Activated CD4-positive, alpha-beta T cell treated with anti-CD3 and anti-CD28 coated beads for 1 hour (primary cell): ENCODE data around the gene FXYD6.
A peak's percentile ranks its signal among the peaks of the same experiment; 100 is the strongest.
"Not testable (repeated sequence)": the region's sequence is repeated elsewhere in the genome, so short reads cannot be mapped to it uniquely, and the experiment has no call there.

ENCODE experiments used
- DNase-seq: peaks from one replicate; pipeline ENCODE4 v3.0.0-alpha.2; 2020

Gene FXYD6

DNA sequence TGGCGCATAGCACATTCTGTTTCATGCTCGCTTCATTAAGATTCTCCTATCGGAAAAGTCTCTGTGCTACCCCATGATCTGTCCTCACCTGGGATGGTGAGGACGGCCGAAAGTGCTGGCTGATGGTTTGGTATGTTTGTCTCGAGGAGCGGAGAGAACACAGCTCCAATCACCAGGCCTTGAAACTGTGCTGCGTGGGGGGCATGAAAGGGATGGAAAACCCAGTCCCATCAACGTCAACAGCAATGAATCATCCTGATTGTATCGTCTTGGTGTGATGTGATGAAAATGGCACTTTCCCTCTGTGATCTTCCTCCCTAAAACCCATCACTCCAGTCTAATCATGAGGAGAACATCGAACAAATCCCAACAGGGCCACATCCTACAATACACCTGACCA is 8.4 kb downstream of the FXYD6 start:
- no peak for DNase-seq

DNA sequence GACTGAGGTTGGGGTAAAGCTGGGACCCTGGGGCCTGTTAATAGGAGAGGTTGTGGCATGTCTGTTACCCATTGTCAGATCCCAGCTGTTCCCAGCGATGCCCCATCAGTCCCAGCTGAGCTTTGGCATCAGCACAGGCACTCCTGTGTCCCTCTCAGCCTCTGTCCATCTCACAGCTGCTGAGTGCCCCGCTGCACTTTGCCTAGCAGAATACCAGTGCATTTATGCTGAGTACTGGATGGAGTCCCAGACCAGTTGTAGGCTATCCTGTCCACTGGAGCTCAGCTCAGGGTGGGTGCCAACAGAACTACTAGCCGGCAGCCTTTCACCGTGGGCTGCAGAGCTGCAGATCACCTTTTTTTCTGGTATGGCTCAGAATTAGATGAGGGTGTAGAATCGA is 9.9 kb downstream of the FXYD6 start:
- no peak for DNase-seq

DNA sequence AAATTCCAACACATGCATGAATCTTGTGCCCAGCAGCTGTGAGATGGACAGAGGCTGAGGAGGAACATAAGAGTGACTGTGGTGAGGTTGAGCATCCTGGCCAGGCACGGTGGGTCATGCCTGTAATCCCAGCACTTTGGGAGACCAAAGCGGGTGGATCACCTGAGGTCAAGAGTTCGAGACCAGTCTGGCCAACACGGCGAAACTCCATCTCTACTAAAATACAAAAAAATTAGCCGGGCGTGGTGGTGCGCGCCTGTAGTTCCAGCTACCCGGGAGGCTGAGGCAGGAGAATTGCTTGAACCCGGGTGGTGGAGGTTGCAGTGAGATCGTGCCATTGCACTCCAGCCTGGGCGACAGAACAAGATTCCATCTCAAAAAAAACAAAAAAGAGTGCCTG is 10.9 kb downstream of the FXYD6 start:
- DNase-seq: not testable (repeated sequence)

DNA sequence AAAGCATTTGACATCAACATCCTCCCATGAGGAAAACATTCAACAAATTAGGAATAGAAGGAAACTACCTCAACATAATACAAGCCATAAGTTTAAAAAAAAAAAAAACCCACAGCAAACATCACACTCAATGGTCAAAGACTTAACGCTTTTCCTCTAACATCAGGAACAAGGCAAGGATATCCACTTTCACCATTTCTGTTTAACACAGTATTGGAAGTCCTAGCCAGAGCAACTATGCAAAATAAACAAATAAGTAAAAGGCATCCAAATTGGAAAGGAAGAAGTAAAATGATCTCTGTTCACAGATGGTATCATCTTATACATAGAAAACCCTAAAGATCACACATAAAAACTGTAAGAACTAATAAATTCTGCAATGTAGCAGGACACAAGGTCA is 13.1 kb downstream of the FXYD6 start:
- DNase-seq: no peak

DNA sequence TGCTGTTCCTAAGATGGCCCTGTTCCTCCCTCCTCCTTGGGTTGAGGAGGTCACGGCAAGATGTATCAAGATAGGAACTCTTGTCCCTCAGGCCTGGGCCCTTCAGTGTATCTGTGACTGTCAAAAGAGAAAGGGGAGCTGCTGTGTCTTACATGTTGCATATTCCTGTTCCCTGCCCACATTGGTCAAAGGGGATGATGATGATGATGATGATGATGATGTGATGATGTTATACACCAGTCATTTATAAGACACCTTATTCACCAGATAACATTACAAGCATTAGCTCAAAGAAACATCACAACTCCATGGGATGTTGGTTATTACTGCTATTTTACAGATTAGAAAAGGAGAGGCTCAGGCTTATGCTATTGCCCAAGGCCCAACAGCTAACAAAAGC is 13.7 kb downstream of the FXYD6 start:
- no peak for DNase-seq

DNA sequence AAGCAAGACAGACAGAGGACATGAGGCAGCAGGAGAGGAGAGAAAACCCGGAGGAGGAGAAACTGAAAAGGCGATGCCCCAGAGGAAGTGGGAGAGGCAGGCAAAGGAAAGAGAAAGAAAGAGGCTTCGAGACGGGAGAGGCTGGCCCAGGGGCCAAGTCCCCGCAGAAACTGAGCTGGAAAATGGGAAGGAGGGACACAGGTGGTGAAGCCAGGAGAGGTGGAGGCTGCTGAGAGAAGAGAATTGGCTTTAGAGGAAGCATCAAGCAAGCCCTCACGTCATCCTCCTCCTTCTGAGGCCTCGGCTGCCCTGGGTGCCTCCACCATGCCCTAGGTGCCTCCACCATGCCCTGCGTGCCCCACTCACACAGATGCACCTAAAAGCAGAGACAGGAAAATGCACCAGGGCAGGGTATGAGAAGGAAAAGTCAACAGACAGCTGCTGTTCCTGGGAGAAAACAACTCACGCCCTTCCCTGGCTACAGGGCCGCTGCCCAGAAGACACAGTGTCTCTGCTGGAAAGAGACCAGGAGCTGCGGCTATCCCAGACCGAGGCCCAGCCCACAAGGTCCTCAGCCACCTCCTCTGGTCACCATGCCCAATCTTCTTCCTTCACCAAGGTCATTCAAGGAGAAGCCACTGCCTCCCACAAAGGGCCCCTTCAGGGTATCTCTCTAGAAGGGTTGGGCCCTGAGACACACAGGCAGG is 14.3 kb downstream of the FXYD6 start:
- no peak for DNase-seq

DNA sequence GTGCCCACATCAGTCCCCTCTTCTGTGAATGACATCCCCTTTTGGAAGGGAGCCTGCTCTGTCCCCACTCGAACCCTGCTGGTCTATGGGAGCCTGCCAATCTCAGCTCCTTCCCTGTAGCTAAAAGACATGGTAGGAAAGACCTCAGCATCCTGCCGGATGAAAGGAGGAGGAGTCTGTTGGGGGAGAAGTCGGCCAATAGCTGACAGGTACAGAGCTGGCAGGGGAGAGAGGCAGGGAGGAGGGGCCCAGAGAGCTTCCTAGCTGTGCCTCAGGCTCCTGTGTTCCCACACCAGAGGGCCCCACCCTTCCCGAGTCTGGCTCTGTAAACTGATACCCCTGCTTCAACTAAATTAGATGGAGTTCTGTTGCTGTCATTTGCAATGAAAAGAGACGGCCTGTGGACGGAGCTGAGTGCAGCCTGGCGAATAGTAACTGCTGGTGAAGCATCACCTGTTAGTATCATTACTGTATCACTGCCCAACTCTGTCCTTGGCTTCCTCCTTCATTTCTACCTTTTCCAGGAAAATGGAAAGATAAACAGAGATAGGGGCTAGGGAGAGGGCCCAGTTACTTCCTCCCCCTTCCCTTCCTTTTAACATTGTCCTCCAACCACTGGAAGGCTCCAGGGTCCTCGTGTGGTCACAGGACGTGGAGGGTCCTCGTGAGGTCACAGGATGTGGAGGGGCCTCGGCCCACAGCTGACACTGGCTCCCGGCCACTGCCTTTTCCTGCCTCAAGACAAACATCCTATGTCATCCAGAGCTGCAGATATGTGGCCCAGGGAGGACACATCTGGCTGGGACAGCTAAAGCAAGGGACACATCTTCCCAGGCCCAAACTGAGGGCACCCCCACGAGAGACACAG is 15.1 kb downstream of the FXYD6 start:
- DNase-seq: no peak

DNA sequence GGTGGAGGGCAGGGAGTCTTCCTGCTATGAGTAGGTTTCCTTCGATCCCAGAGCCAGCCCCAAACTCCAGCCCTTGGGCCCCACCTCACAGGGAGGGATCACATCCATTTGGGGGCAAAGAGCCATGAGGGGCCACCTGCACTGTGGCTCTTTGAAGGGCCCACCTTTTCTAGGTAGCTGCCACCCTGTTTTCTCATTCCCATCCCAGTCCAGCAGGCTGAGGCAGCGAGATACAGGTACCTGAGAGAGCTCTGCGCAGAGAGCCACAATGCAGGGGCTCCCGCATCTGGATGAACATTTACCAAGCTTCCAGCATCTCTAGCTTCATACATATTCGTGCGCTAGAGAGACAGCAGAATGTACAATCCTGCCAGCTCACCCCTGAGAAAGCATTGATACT is 16.3 kb downstream of the FXYD6 start:
- no peak for DNase-seq

DNA sequence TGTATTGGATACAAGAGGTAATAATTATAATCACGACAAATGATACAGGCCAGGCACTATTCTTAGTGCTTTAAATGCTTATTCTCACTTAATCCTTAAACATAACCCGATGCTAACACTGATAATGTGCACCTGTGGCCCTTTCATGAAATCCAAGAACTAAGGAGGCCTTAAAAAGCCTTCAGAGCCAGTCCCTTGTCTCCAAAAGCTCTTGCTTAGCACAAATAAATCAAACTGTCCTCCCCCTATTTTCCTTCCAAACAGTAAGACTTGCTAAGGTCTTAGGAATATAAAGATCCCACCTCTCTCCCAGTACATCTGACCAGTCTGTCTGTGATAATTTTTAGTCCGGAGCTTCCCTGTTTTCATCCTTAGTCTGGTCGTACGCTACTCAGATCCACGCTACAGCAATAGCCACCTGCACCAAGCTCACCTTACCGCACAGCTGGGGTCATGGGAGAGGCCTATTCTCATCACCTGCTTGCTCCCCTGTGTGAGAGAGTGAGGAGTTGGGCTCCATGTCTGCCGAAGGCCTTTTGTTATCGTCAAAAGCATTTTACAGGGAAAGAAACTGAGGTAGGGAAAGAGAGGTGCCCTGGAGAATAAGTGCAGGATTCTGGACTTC is 16.9 kb downstream of the FXYD6 start:
- no peak for DNase-seq

DNA sequence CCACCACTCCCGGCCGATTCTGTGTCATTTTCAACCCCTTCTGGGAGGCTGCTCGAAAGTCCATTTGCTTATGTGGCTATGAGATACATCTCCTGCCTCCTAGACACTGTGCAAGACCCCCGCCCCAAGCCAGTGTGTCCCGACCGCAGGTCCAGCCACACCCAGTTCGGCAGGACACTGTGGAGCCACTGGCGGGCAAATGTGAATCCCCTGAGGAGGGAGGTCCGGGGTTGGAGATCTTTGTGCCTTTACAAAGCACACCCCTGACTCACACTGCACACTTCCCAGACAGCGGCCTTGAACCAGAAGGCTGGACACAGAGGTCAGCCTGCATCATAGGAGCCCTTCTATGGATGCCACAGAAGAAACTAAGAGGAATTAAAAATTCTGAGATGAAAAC is 17.4 kb downstream of the FXYD6 start:
- DNase-seq: no peak

DNA sequence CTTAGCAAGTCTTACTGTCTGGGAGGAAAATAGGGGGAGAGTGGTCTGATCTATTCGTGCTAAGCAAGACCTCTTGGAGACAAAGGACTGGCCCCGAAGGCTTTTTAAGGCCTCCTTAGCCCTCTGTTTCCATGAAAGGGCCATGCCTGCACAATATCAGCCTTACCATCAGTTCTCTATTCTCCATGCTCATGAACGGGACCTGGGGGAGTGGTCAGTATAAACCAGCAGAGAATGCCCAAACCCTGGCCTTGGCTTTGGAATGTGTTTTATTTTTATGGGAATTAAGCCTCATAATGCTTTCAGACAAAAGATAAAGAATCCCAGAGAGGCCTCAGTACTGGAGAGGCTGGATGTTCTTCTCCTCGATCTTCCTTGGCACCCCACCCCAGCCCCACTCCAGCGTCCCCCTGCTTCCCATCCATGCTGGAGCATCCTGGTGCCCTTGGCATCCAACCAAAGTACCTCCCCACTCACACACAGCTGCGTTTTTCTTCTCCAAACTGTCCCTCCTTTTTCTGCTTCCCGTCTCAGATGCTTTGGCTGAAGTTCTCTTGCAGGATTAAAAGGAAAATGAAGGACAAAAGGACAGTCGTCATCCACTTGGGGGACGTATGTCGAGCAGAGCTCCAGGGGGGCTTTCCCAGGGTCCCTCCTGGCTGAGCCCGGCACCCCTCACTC is 18.6 kb downstream of the FXYD6 start:
- DNase-seq: no peak

DNA sequence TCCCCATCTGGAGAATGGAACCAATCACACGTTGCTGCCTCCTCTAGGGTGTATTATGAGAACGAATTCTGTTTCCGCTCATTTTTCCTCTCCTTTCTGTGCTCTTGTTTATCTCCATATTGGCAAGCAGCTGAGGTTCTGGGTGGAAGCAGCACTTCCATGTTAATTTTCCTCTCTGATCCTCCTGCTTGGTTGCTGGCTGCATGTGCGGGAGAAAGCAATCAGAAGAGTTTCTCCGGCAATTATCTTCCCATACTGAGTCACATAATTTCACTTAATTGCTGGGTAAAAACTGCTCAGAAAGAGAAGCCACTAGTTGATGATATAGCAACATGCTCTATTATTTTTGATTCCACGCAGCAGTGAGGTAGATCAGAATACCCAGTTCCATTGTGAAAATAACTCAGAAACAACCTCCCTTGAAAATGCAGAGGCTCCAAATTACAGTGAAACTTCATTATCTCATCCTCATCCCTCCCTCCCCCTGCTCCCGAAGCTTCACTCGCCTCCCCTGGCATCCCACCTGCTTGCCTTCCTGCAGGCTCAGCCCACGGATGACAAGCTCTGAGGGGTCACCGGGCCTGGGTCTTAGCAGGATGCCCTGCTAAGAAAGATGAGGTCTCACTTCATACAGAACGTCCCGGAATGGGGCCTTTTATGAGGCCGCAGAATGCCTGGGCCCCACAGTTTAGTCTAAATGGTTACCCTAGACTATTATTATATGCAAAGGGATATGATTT is 20.4 kb downstream of the FXYD6 start:
- no peak for DNase-seq

DNA sequence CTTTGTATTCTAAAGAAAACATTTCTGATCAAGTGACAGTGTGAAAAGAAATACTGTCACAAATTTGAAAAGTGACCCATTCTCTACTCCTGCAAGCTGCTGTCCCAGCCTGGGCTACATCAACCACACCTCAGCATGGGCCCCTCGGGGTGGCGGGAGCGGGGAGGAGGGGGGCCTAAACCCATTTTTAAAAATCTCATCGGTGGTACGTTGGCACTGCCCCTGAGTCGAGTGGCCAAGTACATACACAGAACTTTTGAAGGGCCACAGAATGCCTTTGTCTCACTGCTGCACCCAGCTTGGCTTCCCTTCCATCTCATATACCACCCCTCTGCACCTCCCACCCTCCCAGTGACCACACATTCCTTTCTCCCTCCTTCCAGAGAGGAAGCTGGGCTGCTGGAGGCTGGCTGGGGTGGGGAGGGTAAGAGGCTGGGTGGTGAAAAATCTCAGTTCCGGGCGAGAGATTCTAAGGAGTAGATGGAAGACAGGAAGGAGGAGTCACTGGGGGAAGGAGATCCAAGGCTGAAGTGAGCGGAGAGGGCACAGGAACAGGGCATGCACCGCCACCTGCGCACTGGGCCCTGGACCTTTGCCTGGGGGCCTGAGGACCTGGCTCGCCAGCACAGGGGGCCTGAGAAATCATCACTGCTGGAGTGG is 21.1 kb downstream of the FXYD6 start:
- DNase-seq: peak; percentile 2

DNA sequence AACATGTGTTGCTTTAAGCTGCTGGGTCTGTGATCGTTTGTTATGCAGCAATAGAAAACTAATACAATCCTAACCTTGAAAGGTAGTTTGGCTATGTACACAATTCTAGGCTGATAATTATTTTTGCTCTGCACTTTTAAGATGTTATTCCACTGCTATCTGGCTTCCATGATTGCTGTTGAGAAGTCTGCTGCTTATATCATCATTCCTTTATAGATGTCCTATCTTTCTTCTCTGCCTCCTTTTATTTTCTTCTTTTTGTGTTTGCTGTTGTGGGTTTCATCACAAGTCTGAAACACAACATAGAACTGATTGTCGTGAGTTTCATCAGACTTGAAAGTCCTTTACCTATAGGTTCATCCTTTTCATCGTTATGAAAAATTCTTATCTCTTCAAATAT is 24.1 kb downstream of the FXYD6 start:
- DNase-seq: no peak

DNA sequence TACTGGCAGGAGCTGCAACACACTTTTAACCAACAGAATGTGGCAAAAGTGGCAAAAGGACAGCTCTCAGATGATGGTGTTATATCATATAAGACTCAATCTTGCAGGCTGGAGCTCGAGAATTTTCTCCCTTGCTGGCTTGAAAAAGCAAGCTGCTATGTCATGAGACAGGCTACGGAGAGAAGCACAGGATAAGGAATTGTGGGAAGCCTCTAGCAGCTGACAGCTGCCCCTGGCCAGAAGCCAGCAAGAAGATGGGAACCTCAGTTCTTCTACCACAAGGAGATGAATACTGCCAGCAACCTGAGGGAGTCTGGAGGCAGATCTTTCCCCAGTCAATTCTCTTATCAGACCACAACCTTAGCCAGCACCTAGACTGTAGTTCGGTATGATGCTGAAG is 24.6 kb downstream of the FXYD6 start:
- no peak for DNase-seq

DNA sequence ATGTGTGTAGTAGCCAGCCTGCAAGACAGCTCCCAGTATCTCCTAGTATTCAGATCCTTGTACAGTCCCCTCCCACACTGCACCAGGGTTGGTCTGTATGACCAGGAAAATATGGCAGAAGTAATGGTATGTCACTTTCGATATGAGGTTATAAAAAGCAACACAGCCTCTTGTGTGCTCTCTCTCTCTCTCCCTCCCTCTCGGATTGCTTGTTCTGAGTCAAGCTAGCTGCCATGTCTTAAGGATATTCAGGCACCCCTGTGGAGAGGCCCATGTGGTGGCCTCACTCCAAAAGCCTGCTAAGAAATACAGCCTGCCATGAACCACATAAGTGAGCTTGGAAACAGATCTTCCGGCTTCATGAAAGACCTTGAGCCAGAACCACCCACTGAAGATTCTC is 25.4 kb downstream of the FXYD6 start:
- no peak for DNase-seq

DNA sequence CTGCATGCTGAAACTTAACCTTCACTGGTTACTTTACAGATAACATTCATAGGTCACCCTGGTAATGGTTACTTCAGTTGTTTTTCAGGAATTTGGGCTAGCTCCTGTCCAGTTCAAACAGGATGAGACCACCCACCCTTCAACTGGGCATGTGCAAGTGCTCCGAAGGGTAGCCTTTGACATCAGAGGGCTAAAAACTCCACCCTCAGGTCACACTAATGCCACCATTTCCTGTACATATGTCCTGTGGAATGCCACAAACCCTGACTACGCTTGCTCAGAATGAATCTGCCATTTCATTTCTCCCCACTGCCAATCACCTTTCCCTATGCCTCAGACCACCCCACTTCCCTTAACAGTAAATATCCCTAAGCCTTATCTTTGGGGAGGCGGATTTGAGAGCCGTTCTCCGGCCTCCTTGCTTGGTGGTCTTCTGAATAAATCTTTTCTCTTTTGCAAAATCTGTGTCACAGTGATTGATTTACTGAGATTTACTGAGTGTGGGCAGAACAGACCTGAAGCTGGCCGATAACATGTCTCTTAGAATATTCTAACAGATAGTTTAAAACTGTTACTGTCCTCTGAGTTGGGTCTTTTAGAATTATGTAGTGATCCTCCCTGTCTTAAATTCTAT is 26.6 kb downstream of the FXYD6 start:
- no peak for DNase-seq

DNA sequence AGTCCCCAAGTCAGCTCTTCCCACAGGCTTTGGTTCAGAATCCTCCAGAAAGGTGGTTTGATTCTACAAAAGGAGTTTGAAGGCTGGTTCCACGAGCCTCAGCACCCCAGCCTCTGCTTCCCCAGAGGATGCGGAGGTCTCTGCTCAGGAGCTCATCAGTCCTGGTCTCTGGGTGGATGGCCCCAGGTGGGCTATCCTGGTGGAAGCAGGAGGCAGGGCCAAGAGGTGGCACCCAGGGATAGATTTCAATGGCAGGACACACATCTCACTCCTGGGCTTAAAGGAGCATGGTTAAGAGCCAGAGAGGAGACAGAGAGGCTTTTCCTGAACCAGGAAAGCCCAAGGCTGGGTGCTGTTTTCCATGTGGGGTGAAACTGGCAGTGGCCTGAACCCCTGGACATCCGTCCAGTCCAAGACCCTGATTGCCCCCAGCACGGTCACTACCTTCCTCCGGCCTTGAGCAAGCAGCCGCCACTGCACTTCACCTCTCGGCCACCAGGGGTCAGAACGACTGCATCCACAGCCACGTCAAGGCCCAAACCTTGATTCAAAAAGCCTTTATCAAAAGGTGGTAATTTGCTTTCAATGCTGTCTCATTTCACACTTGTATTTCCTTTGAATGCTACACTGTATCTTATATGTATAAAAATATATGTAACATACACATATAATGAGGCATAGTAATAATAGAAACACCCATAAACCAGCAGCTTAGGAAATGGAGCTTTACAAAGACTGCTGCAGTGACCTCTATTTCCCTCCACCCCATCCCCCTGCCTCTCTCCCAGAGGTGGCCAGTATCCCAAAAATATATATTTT is 32.6 kb downstream of the FXYD6 start:
- DNase-seq: peak; percentile 73

DNA sequence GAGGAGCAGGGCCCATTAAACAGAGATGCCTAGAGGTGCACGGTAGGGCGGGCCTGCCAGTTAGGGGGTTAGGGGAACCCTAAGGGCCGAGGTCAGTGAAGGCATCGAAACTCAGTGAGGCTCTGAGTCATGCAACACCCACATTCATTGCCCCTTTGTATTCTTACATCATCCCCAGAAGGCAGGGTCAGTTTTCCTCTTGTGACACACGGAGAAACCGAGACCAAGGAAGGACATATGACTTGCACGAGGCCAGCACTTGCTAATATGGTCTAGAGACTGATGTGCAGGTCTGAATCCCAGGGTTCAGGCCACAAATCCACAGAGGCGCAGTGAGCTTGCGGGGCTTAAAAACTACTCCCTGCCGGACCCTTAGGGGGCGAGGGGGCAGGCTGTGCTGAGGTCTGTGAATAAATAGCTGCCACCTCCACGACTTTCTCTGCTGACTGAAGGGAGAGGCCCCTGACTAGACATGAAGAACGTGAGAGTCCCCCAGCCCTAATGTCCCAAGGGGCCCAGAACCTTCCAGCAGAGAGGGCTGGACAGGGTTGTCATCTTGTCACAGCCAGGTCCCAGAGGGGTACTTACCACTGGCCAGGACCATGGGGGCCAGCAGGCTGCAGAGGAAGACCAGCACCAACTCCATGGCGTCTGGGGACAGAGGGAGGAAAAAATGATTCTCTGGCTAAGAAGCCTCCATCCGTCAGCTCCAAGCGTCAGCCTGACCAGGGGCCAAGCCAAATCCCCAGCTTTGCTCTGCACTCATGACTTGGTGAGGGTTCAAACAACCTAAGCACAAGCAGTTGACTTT is 34.1 kb downstream of the FXYD6 start:
- no peak for DNase-seq

DNA sequence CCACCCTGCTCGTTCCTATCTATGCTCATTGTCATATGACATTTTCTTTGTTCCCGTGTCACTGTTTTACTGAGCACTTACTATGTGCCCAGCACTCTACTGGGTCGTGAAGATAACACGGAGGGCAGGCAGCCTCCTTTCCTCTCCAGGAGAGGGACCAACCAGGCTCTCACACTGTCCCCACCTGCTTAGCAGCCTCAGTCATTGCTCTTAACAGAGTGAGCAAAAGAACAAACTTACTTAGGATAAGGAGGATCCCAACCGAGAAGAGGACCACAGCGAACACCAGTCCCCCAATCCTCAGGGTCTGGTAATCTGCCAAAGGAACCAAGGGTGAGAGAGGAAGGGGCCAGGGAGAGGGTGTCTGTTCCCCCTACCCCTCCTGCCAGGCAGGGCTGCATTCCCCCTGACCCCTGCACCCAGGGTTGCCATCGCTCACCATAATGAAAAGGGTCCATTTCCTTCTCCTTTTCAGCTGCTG is 34.9 kb downstream of the FXYD6 start:
- DNase-seq: no peak
